Muscle layer of colon (tissue), 2 donors: Measurements from ENCODE around the gene WIPF2.

Source experiments
- H3K27ac ChIP-seq: one replicate; pipeline ENCODE4 v1.7.0; 2013; ENCODE audit warnings: low read depth, mild to moderate bottlenecking, low read length, moderate library complexity
- H3K27me3 ChIP-seq, 2 donors: one replicate each; pipeline ENCODE4 v1.7.0; 2013; ENCODE audit warnings: low read length in 2 of 2, mild to moderate bottlenecking in 2 of 2; ENCODE audit not compliant: insufficient read depth in 2 of 2, control insufficient read depth in 1 of 2
- H3K36me3 ChIP-seq: one replicate; pipeline ENCODE4 v1.7.0; 2013; ENCODE audit warnings: mild to moderate bottlenecking, low read length; ENCODE audit not compliant: insufficient read depth
- H3K4me1 ChIP-seq: one replicate; pipeline ENCODE4 v1.7.0; 2013; ENCODE audit warnings: mild to moderate bottlenecking, low read length; ENCODE audit not compliant: insufficient read depth
- H3K4me3 ChIP-seq, 2 donors: one replicate each; pipeline ENCODE4 v1.7.0; 2013; ENCODE audit warnings: low read length in 2 of 2, low read depth in 1 of 2, mild to moderate bottlenecking in 1 of 2, moderate library complexity in 1 of 2
- H3K9ac ChIP-seq: one replicate; pipeline ENCODE4 v1.7.0; 2013; ENCODE audit warnings: low read length
- H3K9me3 ChIP-seq: one replicate; pipeline ENCODE4 v1.7.0; 2013; ENCODE audit warnings: mild to moderate bottlenecking, low read length
- donor health status: abdominal sarcoma.
- donor health status: Adenocarcinoma of cecum.

The WIPF2 gene

GRCh38 chr17:40218740-40219593 lies at the start of gene WIPF2:
Gene WIPF2 (plus strand): TSS chr17:40219304. CDS start chr17:40256460, 37,156 bp downstream.
- H3K27ac ChIP-seq: peak within 1 kb of the TSS; percentile 82
- H3K9ac ChIP-seq: peak within 1 kb of the TSS; percentile 88
- peaks cover 6% of the 10 kb centered on the region for H3K4me1 ChIP-seq

GRCh38 chr17:40170325-40170724 lies 48.8 kb upstream of the WIPF2 start:
- no peaks in the 10 kb centered on the region for H3K27me3 ChIP-seq
- H3K9me3 ChIP-seq: no peaks in the 10 kb centered on the region
- H3K4me3 ChIP-seq: no peak overlapping the region
- no peak overlapping the region for H3K9ac ChIP-seq
- peaks cover 11% of the 10 kb centered on the region for H3K4me1 ChIP-seq
- no peak overlapping the region for H3K27ac ChIP-seq
- peaks cover 79% of the 10 kb centered on the region for H3K36me3 ChIP-seq

More at GRCh38 chr17:40218740-40219593, at the start of gene WIPF2:
- no peaks in the 10 kb centered on the region for H3K9me3 ChIP-seq
- no peaks in the 10 kb centered on the region for H3K27me3 ChIP-seq
- H3K36me3 ChIP-seq: no peaks in the 10 kb centered on the region
- peak within 1 kb of the TSS; percentile 67 to 90 for H3K4me3 ChIP-seq

GRCh38 chr17:40171750-40172149 lies 47.4 kb upstream of the WIPF2 start:
- H3K36me3 ChIP-seq: peaks cover 77% of the 10 kb centered on the region

GRCh38 chr17:40173091-40173777 lies 45.9 kb upstream of the WIPF2 start:
- no peak overlapping the region for H3K27ac ChIP-seq
- peaks cover 0 to 4% of the 10 kb centered on the region in 2 donors for H3K27me3 ChIP-seq
- H3K4me1 ChIP-seq: peaks cover 10% of the 10 kb centered on the region
- peaks cover 62% of the 10 kb centered on the region for H3K36me3 ChIP-seq
- no peak overlapping the region for H3K4me3 ChIP-seq
- no peaks in the 10 kb centered on the region for H3K9me3 ChIP-seq
- no peak overlapping the region for H3K9ac ChIP-seq

More at GRCh38 chr17:40171750-40172149, 47.4 kb upstream of the WIPF2 start:
- H3K27me3 ChIP-seq: no peaks in the 10 kb centered on the region
- H3K27ac ChIP-seq: no peak overlapping the region
- H3K9ac ChIP-seq: no peak overlapping the region
- H3K4me1 ChIP-seq: peaks cover 12% of the 10 kb centered on the region
- H3K9me3 ChIP-seq: no peaks in the 10 kb centered on the region
- no peak overlapping the region for H3K4me3 ChIP-seq

- Histone ChIP-seq H3K4me3 (no peak overlapping the region), H3K9me3 (no peaks in the 10 kb centered on the region), H3K9ac (no peak overlapping the region), H3K27ac (no peak overlapping the region), H3K36me3 (peaks cover 60% of the 10 kb centered on the region), H3K27me3 (peaks cover 0 to 4% of the 10 kb centered on the region in 2 donors), H3K4me1 (peaks cover 6% of the 10 kb centered on the region)
Measured at GRCh38 chr17:40173778-40174135, 45.3 kb upstream of the WIPF2 start.

GRCh38 chr17:40174514-40174913 lies 44.6 kb upstream of the WIPF2 start:
- H3K27ac ChIP-seq: no peak overlapping the region
- peaks cover 0 to 4% of the 10 kb centered on the region in 2 donors for H3K27me3 ChIP-seq
- no peak overlapping the region for H3K9ac ChIP-seq
- no peak overlapping the region for H3K4me3 ChIP-seq
- no peaks in the 10 kb centered on the region for H3K9me3 ChIP-seq
- H3K4me1 ChIP-seq: peaks cover 6% of the 10 kb centered on the region
- H3K36me3 ChIP-seq: peaks cover 52% of the 10 kb centered on the region

GRCh38 chr17:40175928-40176753 lies 43.0 kb upstream of the WIPF2 start:
- no peak overlapping the region for H3K27ac ChIP-seq
- peaks cover 0 to 4% of the 10 kb centered on the region in 2 donors for H3K27me3 ChIP-seq
- peaks cover 6% of the 10 kb centered on the region for H3K4me1 ChIP-seq
- H3K9ac ChIP-seq: no peak overlapping the region
- H3K36me3 ChIP-seq: peaks cover 36% of the 10 kb centered on the region
- H3K9me3 ChIP-seq: no peaks in the 10 kb centered on the region
- no peak overlapping the region for H3K4me3 ChIP-seq

GRCh38 chr17:40176754-40177110 lies 42.4 kb upstream of the WIPF2 start:
- Histone ChIP-seq H3K4me3 (no peak overlapping the region), H3K27me3 (peaks cover 0 to 4% of the 10 kb centered on the region in 2 donors)

GRCh38 chr17:40177275-40177874 lies 41.7 kb upstream of the WIPF2 start, which contains the start of gene RAPGEFL1:
Gene RAPGEFL1 (plus strand): TSS chr17:40177470. CDS start chr17:40177862, 392 bp downstream.
- H3K27ac ChIP-seq: no peak within 1 kb of the TSS
- no peaks in the 10 kb centered on the region for H3K9me3 ChIP-seq
- peaks cover 0 to 4% of the 10 kb centered on the region in 2 donors for H3K27me3 ChIP-seq
- peaks cover 23% of the 10 kb centered on the region for H3K36me3 ChIP-seq
- peak within 1 kb of the TSS in 1 of 2 donors; percentile 83 for H3K4me3 ChIP-seq
- peaks cover 6% of the 10 kb centered on the region for H3K4me1 ChIP-seq
- H3K9ac ChIP-seq: no peak within 1 kb of the TSS

More at GRCh38 chr17:40176754-40177110, 42.4 kb upstream of the WIPF2 start:
- H3K27ac ChIP-seq: no peak overlapping the region
- peaks cover 6% of the 10 kb centered on the region for H3K4me1 ChIP-seq
- H3K9ac ChIP-seq: no peak overlapping the region
- no peaks in the 10 kb centered on the region for H3K9me3 ChIP-seq
- H3K36me3 ChIP-seq: peaks cover 30% of the 10 kb centered on the region

- H3K27ac ChIP-seq: no peak overlapping the region
- peaks cover 0 to 4% of the 10 kb centered on the region in 2 donors for H3K27me3 ChIP-seq
- no peak overlapping the region for H3K9ac ChIP-seq
- H3K9me3 ChIP-seq: no peaks in the 10 kb centered on the region
- H3K4me1 ChIP-seq: peaks cover 6% of the 10 kb centered on the region
- H3K36me3 ChIP-seq: peaks cover 19% of the 10 kb centered on the region
- peak overlapping the region in 1 of 2 donors; percentile 83 for H3K4me3 ChIP-seq
Measured at GRCh38 chr17:40178021-40178601, 41.0 kb upstream of the WIPF2 start.
